Measurements from ENCODE around the gene FSTL4. TPM values are rescaled to one million over a fixed set of nuclear protein-coding genes. Genes with fewer than 3 reads are reported as not detected.
A peak's percentile ranks its signal among the peaks of the same experiment; 100 is the strongest.

Gene FSTL4
- total RNA-seq, 1 experiment from 2014 or later, result not detected

DNA sequence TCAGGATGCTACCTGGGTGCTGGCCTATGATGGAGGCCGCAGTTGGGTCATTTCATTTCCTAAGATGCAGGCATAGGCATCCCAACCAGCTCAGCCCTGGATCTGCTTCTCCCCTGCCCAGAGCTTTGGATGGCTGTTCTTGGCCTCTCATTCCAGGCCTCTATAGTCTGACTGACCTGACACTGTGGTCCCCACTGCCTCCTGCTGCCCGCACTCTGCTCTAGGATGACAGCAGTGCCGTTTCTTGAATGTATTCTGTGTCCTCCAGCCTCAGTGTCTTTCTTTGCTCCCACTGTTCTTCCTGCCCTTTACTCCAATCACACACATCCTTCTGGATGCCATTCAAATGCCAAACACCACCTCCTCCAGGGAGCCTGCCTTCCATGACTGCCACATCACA lies 324.8 kb downstream of the FSTL4 start:
- no peaks in the 10 kb centered on the region for H3K9me3 Mint-ChIP-seq (ENCODE audit: low read depth, unreplicated experiment)
- TF ChIP-seq, protein P1, sequence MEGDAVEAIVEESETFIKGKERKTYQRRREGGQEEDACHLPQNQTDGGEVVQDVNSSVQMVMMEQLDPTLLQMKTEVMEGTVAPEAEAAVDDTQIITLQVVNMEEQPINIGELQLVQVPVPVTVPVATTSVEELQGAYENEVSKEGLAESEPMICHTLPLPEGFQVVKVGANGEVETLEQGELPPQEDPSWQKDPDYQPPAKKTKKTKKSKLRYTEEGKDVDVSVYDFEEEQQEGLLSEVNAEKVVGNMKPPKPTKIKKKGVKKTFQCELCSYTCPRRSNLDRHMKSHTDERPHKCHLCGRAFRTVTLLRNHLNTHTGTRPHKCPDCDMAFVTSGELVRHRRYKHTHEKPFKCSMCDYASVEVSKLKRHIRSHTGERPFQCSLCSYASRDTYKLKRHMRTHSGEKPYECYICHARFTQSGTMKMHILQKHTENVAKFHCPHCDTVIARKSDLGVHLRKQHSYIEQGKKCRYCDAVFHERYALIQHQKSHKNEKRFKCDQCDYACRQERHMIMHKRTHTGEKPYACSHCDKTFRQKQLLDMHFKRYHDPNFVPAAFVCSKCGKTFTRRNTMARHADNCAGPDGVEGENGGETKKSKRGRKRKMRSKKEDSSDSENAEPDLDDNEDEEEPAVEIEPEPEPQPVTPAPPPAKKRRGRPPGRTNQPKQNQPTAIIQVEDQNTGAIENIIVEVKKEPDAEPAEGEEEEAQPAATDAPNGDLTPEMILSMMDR (IDR thresholded peaks at IDR 0.05; ENCODE audit: unreplicated experiment), result peak; percentile 61
- no TSS peak for BruUV-seq (replicated peaks)
- H3K27ac Mint-ChIP-seq (ENCODE audit: unreplicated experiment), result no peak overlapping the region
- CTCF ChIA-PET, result interaction anchor here (0.5 to 1.6 kb wide), 9 partner anchors 38 to 361 kb away, joined by 3 to 11 read pairs (median 4); no protein-coding TSS in a partner anchor
- no peaks in the 10 kb centered on the region for H3K4me1 Mint-ChIP-seq (ENCODE audit: low read depth, unreplicated experiment)
- H3K4me3 Mint-ChIP-seq (ENCODE audit: low read depth, unreplicated experiment), result no peak overlapping the region
- DNase-seq, result peak; percentile 80
- peaks cover 14% of the 10 kb centered on the region for H3K27me3 Mint-ChIP-seq (ENCODE audit: unreplicated experiment)
- intact Hi-C loops (cut with micrococcal nuclease; ENCODE audit: unreplicated experiment), result loop anchor here (1.0 to 5.0 kb wide), 2 partner anchors 40 to 176 kb away; no protein-coding TSS in a partner anchor
- H3K36me3 Mint-ChIP-seq (ENCODE audit: insufficient read depth, unreplicated experiment), result no peaks in the 10 kb centered on the region

- no TSS peak for BruUV-seq (replicated peaks)
- TF ChIP-seq, protein P1 (IDR thresholded peaks at IDR 0.05; ENCODE audit: unreplicated experiment), result no peak
- CTCF ChIA-PET, result interaction anchor here (0.6 to 1.2 kb wide), 4 partner anchors 38 to 514 kb away, joined by 3 to 11 read pairs (median 5); no protein-coding TSS in a partner anchor
- H3K9me3 Mint-ChIP-seq (ENCODE audit: low read depth, unreplicated experiment), result no peaks in the 10 kb centered on the region
- H3K4me1 Mint-ChIP-seq (ENCODE audit: low read depth, unreplicated experiment), result peaks cover 7% of the 10 kb centered on the region
- H3K27me3 Mint-ChIP-seq (ENCODE audit: unreplicated experiment), result peaks cover 14% of the 10 kb centered on the region
- H3K4me3 Mint-ChIP-seq (ENCODE audit: low read depth, unreplicated experiment), result no peak overlapping the region
- no peaks in the 10 kb centered on the region for H3K36me3 Mint-ChIP-seq (ENCODE audit: insufficient read depth, unreplicated experiment)
- no peak overlapping the region for H3K27ac Mint-ChIP-seq (ENCODE audit: unreplicated experiment)
- intact Hi-C loops (cut with micrococcal nuclease; ENCODE audit: unreplicated experiment), result loop anchor here (5.0 kb wide), 1 partner anchor 39 kb away; no protein-coding TSS in a partner anchor
- DNase-seq, result no peak
Measured at GRCh38 chr5:133286483-133286882, 325.9 kb downstream of the FSTL4 start.

DNA sequence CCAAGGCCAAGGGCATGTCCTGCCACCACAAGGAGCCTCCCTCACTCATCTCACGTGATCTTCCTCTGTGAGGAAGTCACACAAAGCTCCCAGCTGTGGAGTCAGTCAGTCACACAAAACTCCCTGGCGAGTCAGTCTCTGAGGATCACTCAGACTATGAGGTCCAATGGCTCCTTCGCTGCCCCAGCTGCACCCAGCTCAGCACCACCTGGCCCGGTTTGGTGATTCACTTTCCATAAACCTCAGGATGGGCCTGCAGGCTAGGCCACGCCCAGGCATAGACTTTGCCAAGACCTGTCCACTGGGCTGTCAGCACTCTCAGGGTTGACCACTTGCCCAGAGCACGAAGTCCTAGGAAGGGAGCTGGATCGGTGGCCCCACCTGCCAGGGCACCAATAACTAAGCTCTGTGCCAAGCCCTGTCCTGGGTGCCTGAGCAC lies 326.7 kb downstream of the FSTL4 start:
- TF ChIP-seq, protein P1 (IDR thresholded peaks at IDR 0.05; ENCODE audit: unreplicated experiment), result no peak
- no peaks in the 10 kb centered on the region for H3K36me3 Mint-ChIP-seq (ENCODE audit: insufficient read depth, unreplicated experiment)
- no peak overlapping the region for H3K27ac Mint-ChIP-seq (ENCODE audit: unreplicated experiment)
- intact Hi-C loops (cut with micrococcal nuclease; ENCODE audit: unreplicated experiment), result loop anchor here (5.0 kb wide), 1 partner anchor 38 kb away; no protein-coding TSS in a partner anchor
- H3K4me3 Mint-ChIP-seq (ENCODE audit: low read depth, unreplicated experiment), result no peak overlapping the region
- H3K4me1 Mint-ChIP-seq (ENCODE audit: low read depth, unreplicated experiment), result peaks cover 8% of the 10 kb centered on the region
- no TSS peak for BruUV-seq (replicated peaks)
- no peaks in the 10 kb centered on the region for H3K9me3 Mint-ChIP-seq (ENCODE audit: low read depth, unreplicated experiment)
- CTCF ChIA-PET, result interaction anchor here (1.1 to 1.3 kb wide), 3 partner anchors 35 to 174 kb away, joined by 3 read pairs; no protein-coding TSS in a partner anchor
- peak; percentile 51 for DNase-seq
- H3K27me3 Mint-ChIP-seq (ENCODE audit: unreplicated experiment), result peaks cover 14% of the 10 kb centered on the region

DNA sequence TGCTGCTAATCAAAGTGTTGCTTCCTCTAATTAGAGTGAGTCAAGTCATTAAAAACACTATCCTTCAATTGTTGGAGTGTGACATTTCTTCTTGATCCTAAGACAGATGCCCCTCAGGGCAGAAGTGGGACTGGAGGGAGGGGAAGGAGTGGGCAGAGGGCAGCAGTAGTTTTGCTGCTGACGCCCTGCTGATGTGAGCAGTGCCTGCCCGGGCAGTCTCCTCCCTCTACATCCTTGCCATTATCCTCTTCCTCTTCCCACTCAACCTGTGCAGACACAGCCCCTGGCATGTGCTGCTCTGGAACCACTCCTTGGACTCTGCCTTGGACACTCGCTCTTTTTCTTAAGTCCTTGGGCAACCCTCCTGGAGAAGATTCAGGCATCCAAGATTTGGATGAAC lies 328.0 kb downstream of the FSTL4 start:
- H3K27me3 Mint-ChIP-seq (ENCODE audit: unreplicated experiment), result peaks cover 7% of the 10 kb centered on the region
- DNase-seq, result no peak
- no peaks in the 10 kb centered on the region for H3K36me3 Mint-ChIP-seq (ENCODE audit: insufficient read depth, unreplicated experiment)
- BruUV-seq (replicated peaks), result no TSS peak
- no peaks in the 10 kb centered on the region for H3K9me3 Mint-ChIP-seq (ENCODE audit: low read depth, unreplicated experiment)
- H3K4me3 Mint-ChIP-seq (ENCODE audit: low read depth, unreplicated experiment), result no peak overlapping the region
- no peak overlapping the region for H3K27ac Mint-ChIP-seq (ENCODE audit: unreplicated experiment)
- TF ChIP-seq, protein P1 (IDR thresholded peaks at IDR 0.05; ENCODE audit: unreplicated experiment), result no peak
- intact Hi-C loops (cut with micrococcal nuclease; ENCODE audit: unreplicated experiment), result no loop called here
- CTCF ChIA-PET, result no interaction called here
- H3K4me1 Mint-ChIP-seq (ENCODE audit: low read depth, unreplicated experiment), result peaks cover 8% of the 10 kb centered on the region
